Memory B cell (primary cell): ENCODE data around the gene RREB1.

ENCODE experiments used
- ATAC-seq: fragments of 150-1000 bp; cut with Tn5 transposase; 2 replicates; pipeline ENCODE4 v1.10.0; 2021; ENCODE audit warnings: low read depth, mild to moderate bottlenecking, moderate library complexity
- DNase-seq, 2 donors: peaks; one replicate each; pipeline ENCODE4 v3.0.0; 2022; ENCODE audit warnings: low spot score in 2 of 2
- H3K27ac Mint-ChIP-seq: one replicate; pipeline ENCODE4 v1.8.0; 2022; ENCODE audit warnings: mild to moderate bottlenecking, moderate library complexity, mixed read lengths
- H3K27me3 Mint-ChIP-seq: one replicate; pipeline ENCODE4 v1.8.0; 2022; ENCODE audit warnings: mixed read lengths
- H3K36me3 Mint-ChIP-seq: one replicate; pipeline ENCODE4 v1.8.0; 2022; ENCODE audit warnings: mild to moderate bottlenecking, mixed read lengths
- H3K4me1 Mint-ChIP-seq: one replicate; pipeline ENCODE4 v1.8.0; 2022; ENCODE audit warnings: mixed read lengths
- H3K4me3 Mint-ChIP-seq: one replicate; pipeline ENCODE4 v1.8.0; 2022; ENCODE audit warnings: mild to moderate bottlenecking, moderate library complexity, mixed read lengths
- H3K9me3 Mint-ChIP-seq: one replicate; pipeline ENCODE4 v1.8.0; 2022; ENCODE audit warnings: mixed read lengths

RREB1 gene

GRCh38 chr6:7085911-7086310 is 21.9 kb upstream of the RREB1 start:
- Mint-ChIP-seq H3K9me3 (no peaks in the 10 kb centered on the region), H3K27ac (peak overlapping the region; percentile 87), H3K27me3 (no peaks in the 10 kb centered on the region), H3K4me1 (peaks cover 18% of the 10 kb centered on the region), H3K4me3 (no peak overlapping the region), H3K36me3 (no peaks in the 10 kb centered on the region)
- peak; percentile 23 for ATAC-seq
- DNase-seq = no peak

DNA sequence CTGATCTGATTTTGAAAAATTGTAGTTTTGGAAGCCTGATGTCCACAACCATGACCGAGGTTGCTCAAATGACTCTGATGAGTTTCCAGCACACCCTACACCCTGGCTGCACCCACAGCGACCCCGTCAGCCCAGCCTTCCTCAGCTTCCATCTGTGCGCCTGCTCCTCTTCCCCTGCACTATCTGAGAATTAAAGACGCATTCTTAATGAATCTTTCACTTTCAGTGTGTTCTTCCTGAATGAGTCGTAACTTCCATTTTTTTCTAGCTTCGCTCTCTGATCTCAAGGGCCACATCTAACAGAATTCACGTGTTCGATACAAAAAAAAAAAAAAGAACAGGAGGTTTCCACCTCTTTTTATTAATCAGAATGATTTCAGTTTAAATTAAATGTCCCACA is 21.3 kb upstream of the RREB1 start:
- Mint-ChIP-seq H3K36me3 (no peaks in the 10 kb centered on the region), H3K4me1 (peaks cover 18% of the 10 kb centered on the region), H3K27me3 (no peaks in the 10 kb centered on the region), H3K4me3 (peak overlapping the region; percentile 80), H3K9me3 (no peaks in the 10 kb centered on the region), H3K27ac (peak overlapping the region; percentile 87)
- ATAC-seq (peak; percentile 83), DNase-seq (no peak)

DNA sequence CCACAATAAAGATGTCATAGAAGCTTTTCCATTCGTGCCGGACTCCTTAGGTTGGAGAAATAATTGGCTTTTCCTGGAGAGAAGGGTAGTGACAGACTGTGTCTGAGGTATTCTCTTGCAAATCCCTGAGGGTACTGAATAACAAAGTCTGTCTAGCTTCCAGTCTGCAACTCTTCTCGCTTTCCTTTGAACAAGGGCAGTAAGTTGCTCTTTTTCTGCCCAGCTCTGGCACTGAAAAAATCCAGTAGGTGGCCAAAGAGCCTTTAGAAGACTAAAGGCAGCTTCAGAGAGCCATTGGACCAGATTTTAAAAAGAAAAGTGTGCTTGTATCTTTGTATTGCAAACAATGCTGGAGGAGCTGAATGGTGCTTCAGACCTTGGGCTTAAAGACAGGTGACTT is 20.7 kb upstream of the RREB1 start:
- Mint-ChIP-seq H3K4me1 (peaks cover 18% of the 10 kb centered on the region), H3K27me3 (no peaks in the 10 kb centered on the region), H3K36me3 (no peaks in the 10 kb centered on the region), H3K9me3 (no peaks in the 10 kb centered on the region), H3K27ac (peak overlapping the region; percentile 87), H3K4me3 (peak overlapping the region; percentile 80)
- ATAC-seq = peak; percentile 21
- no peak for DNase-seq

GRCh38 chr6:7087491-7087979 is 20.2 kb upstream of the RREB1 start:
- DNase-seq = no peak
- H3K27ac Mint-ChIP-seq = peak overlapping the region; percentile 87
- no peaks in the 10 kb centered on the region for H3K27me3 Mint-ChIP-seq
- no peaks in the 10 kb centered on the region for H3K9me3 Mint-ChIP-seq
- H3K4me1 Mint-ChIP-seq = peaks cover 18% of the 10 kb centered on the region
- no peaks in the 10 kb centered on the region for H3K36me3 Mint-ChIP-seq
- peak overlapping the region; percentile 80 for H3K4me3 Mint-ChIP-seq
- peak; percentile 17 for ATAC-seq

DNA sequence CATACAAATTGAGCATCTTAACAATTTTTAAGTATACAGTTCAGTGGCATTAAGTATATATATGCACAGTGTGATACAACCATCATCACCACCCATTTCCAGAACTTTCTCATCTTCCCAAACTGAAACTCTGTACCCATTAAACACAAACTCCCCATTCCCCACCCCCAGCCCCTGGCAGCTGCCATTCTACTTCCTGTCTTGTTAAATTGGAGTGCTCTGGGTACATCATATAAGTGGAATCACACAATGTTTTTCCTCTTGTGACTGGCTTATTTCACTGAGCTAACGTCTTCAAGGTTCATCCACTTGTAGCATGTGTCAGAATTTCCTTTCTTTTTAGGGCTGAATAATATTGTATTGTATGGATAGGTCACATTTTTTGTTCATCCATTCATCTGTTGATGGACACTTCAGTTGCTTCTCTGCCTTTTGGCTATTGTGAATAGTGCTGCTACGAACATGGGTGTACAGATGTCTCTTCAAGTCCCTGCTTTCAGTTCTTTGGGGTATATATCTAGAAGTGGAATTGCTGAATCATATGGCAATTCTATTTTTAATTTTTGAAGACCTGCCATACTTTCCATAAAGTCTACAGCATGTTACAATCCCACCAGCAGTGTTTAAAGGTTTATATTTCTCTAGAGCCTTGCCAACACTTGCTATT is 19.6 kb upstream of the RREB1 start:
- Mint-ChIP-seq H3K27ac (peak overlapping the region; percentile 87), H3K4me1 (peaks cover 18% of the 10 kb centered on the region), H3K27me3 (no peaks in the 10 kb centered on the region), H3K9me3 (no peaks in the 10 kb centered on the region), H3K4me3 (peak overlapping the region; percentile 41), H3K36me3 (no peaks in the 10 kb centered on the region)
- DNase-seq (no peak), ATAC-seq (no peak)

DNA sequence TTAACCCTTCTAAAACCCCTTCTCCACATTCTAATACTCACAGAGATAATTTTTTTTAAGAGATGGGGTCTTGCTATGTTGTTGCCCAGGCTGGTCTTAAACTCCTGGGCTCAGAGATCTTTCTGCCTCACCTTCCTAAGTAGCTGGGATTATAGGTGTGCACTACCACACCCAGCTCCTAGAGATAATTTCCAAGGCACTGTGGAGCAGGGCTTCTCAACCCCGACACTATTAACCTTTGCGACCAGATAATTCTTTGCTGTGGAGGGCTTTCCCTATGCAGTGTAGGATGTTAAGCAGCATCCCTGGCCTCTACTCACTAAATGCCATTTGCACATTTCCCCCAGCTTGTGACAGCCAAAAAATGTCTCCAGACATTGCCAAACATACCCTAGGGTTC is 8.8 kb upstream of the RREB1 start:
- H3K27ac Mint-ChIP-seq = no peak overlapping the region
- H3K27me3 Mint-ChIP-seq = no peaks in the 10 kb centered on the region
- ATAC-seq (no peak), DNase-seq (no peak)
- H3K4me3 Mint-ChIP-seq = no peak overlapping the region
- H3K9me3 Mint-ChIP-seq = no peaks in the 10 kb centered on the region
- peaks cover 2% of the 10 kb centered on the region for H3K36me3 Mint-ChIP-seq
- H3K4me1 Mint-ChIP-seq = peaks cover 23% of the 10 kb centered on the region

- peak; percentile 83 for ATAC-seq
- Mint-ChIP-seq H3K36me3 (peaks cover 2% of the 10 kb centered on the region), H3K4me1 (peaks cover 23% of the 10 kb centered on the region), H3K27me3 (no peaks in the 10 kb centered on the region), H3K9me3 (no peaks in the 10 kb centered on the region), H3K4me3 (no peak overlapping the region), H3K27ac (no peak overlapping the region)
- DNase-seq = no peak
Observed at GRCh38 chr6:7100072-7100752, 7.5 kb upstream of the RREB1 start.

GRCh38 chr6:7100753-7101081 is 7.0 kb upstream of the RREB1 start:
- Mint-ChIP-seq H3K9me3 (no peaks in the 10 kb centered on the region), H3K36me3 (peaks cover 2% of the 10 kb centered on the region), H3K27me3 (no peaks in the 10 kb centered on the region), H3K27ac (no peak overlapping the region), H3K4me3 (no peak overlapping the region), H3K4me1 (peaks cover 23% of the 10 kb centered on the region)
- ATAC-seq = no peak
- DNase-seq = no peak

- no peaks in the 10 kb centered on the region for H3K27me3 Mint-ChIP-seq
- DNase-seq (no peak), ATAC-seq (no peak)
- H3K27ac Mint-ChIP-seq = no peak overlapping the region
- H3K9me3 Mint-ChIP-seq = no peaks in the 10 kb centered on the region
- H3K36me3 Mint-ChIP-seq = peaks cover 2% of the 10 kb centered on the region
- no peak overlapping the region for H3K4me3 Mint-ChIP-seq
- H3K4me1 Mint-ChIP-seq = peaks cover 23% of the 10 kb centered on the region
Observed at GRCh38 chr6:7101290-7101689, 6.5 kb upstream of the RREB1 start.

DNA sequence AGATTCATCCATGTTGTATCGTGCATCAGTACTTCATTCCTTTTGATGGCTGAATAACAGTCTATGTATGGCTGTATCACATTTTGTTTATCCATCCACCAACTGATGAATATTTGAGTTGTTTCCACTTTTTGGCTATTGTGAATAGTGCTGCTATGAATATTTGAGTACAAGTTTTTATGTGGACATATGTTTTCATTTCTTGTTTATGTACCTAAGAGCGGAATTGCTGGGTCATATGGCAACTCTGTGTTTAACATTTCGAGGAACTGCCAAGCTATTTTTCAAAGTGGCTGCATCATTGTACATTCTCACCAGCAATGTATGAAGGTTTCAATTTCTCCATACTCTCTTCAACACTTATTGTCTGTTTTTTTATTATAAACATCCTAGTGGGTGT is 3.0 kb upstream of the RREB1 start:
- no peak overlapping the region for H3K27ac Mint-ChIP-seq
- no peaks in the 10 kb centered on the region for H3K9me3 Mint-ChIP-seq
- peaks cover 25% of the 10 kb centered on the region for H3K4me1 Mint-ChIP-seq
- no peaks in the 10 kb centered on the region for H3K27me3 Mint-ChIP-seq
- no peak overlapping the region for H3K4me3 Mint-ChIP-seq
- DNase-seq (no peak), ATAC-seq (no peak)
- H3K36me3 Mint-ChIP-seq = no peaks in the 10 kb centered on the region

GRCh38 chr6:7106215-7106751 is 1.5 kb upstream of the RREB1 start:
- ATAC-seq (no peak), DNase-seq (no peak)
- Mint-ChIP-seq H3K27me3 (no peaks in the 10 kb centered on the region), H3K9me3 (no peaks in the 10 kb centered on the region), H3K4me1 (peaks cover 23% of the 10 kb centered on the region), H3K27ac (peak overlapping the region; percentile 83), H3K4me3 (peak overlapping the region; percentile 92), H3K36me3 (no peaks in the 10 kb centered on the region)

DNA sequence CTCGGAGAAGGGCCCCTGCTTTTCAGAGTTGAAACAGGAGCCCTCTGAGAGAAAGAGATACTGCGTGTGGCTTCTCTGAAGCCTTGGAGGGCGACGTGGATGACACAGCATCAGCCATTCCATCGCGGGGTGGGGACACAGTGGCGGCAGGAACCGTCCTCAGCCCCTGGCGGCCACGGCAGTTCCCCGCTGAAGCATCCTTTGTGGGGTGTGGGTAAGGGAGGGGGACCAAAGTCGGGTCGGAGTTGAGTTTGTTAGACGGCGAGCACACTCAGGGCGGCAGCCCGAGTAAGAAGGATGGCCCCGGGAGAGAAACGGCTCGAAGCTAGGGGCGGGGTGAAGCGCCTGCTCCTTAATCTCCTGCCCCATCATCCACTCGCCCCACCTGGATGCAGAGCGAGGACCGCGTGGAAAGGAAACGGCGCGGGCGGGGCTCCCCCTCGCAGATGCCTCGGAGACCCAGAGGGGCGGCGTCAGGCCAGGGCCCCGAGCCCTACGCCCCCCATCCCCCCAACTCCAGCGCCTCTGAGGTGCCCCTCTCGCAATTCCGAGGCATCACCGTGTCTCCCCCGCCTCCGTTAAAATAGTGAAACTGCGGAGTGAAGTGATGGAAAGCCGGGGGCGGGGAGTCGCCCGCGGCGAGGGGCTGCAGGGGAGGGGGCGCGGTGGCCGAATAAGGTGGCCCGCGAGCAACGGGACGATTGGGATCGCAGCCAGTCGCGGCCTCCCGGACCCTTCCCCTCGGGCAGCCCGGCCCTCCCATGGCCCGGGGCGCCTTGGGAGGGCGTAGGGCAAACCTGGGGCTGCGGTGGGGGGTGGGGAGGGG is 796 bp upstream of the RREB1 start:
- Mint-ChIP-seq H3K4me1 (peaks cover 18% of the 10 kb centered on the region), H3K36me3 (no peaks in the 10 kb centered on the region), H3K27me3 (no peaks in the 10 kb centered on the region), H3K9me3 (no peaks in the 10 kb centered on the region), H3K27ac (peak overlapping the region; percentile 83), H3K4me3 (peak overlapping the region; percentile 92)
- DNase-seq (peak; percentile 63 to 65), ATAC-seq (peak; percentile 72)

- Mint-ChIP-seq H3K4me3 (peak overlapping the region; percentile 92), H3K9me3 (no peaks in the 10 kb centered on the region), H3K27ac (peak overlapping the region; percentile 83), H3K27me3 (no peaks in the 10 kb centered on the region), H3K4me1 (peaks cover 30% of the 10 kb centered on the region), H3K36me3 (no peaks in the 10 kb centered on the region)
- peak; percentile 9 for ATAC-seq
- DNase-seq = peak in 1 of 2 donors; percentile 54
Observed at GRCh38 chr6:7108196-7108963, 619 bp downstream of the RREB1 start.
